HepG2 (cell line): ENCODE measurements around the gene SRCAP. TPM values are rescaled to one million over a fixed set of nuclear protein-coding genes. Genes with fewer than 3 reads are reported as not detected.

Experiments used
- ATAC-seq: fragments of 200-7000 bp; cut with Tn5 transposase; 3 replicates; pipeline ENCODE4 v1.9.1; 2020; ENCODE audit warnings: mild to moderate bottlenecking, moderate library complexity
- BruUV-seq: library from RNA; stranded (reverse); fragments of 400-500 nt; replicated peaks from 2 replicates; lab custom pipeline; 2021; lab: Mats Ljungman, UMichigan
- CTCF ChIA-PET: fragments of 300-600 bp; formaldehyde crosslinking; extraction: SDS; loops from one replicate; lab custom pipeline; 2021; ENCODE audit warnings: low total read pairs, inconsistent platforms, low intra/inter-chr PET ratio; lab: Yijun Ruan, JAX
- POLR2A ChIA-PET: fragments of 350-600 bp; sonication (Branson Sonifier 250); formaldehyde crosslinking; loops from one replicate; lab custom pipeline; 2020; ENCODE audit warnings: antibody characterized with exemption, inconsistent platforms; lab: Yijun Ruan, JAX
- DNase-seq: peaks from one replicate; pipeline ENCODE4 v3.0.0-alpha.2; 2015; ENCODE audit warnings: low spot score
- FAIRE-seq: peaks from 3 replicates; lab custom pipeline; 2011; peaks lifted over from hg19 to GRCh38; lab: Jason Lieb, UNC
- H2AFZ ChIP-seq: one replicate; pipeline ENCODE4 v1.6.1; 2011; ENCODE audit warnings: low read length, inconsistent platforms
- H3K27ac ChIP-seq: fragments of 300-600 bp; 3 replicates; pipeline ENCODE4 v1.8.0; 2011; ENCODE audit warnings: mixed run types, mild to moderate bottlenecking, mixed read lengths, low read length, inconsistent platforms; ENCODE audit not compliant: insufficient read depth; ENCODE audit errors: extremely low read length
- H3K27me3 ChIP-seq, 2 experiments: fragments of 200-600 bp in 1 of 2; 2 replicates in 1 of 2; 3 replicates in 1 of 2; pipeline versions ENCODE4 v1.6.0 to v1.8.0; 2011; ENCODE audit warnings: low read length in 2 of 2, mild to moderate bottlenecking in 2 of 2, moderate library complexity in 2 of 2, inconsistent platforms in 1 of 2; ENCODE audit not compliant: insufficient read depth in 2 of 2, control insufficient read depth in 1 of 2
- H3K36me3 ChIP-seq, 2 experiments: fragments of 200-600 bp in 1 of 2; replicated peaks in 1 of 2; 2 replicates in 1 of 2; 3 replicates in 1 of 2; pipeline versions ENCODE4 v1.5.1 to v1.8.0; 2011; ENCODE audit warnings: low read length in 2 of 2, inconsistent platforms in 1 of 2; ENCODE audit not compliant: insufficient read depth in 2 of 2, control insufficient read depth in 1 of 2
- H3K4me1 ChIP-seq: 2 replicates; pipeline ENCODE4 v1.5.1; 2012; ENCODE audit warnings: low read length, inconsistent platforms; ENCODE audit not compliant: insufficient read depth
- H3K4me2 ChIP-seq: 2 replicates; pipeline ENCODE4 v1.6.0; 2011; ENCODE audit warnings: low read depth, low read length, inconsistent platforms
- H3K4me3 ChIP-seq, 3 experiments: fragments of 200-600 bp in 1 of 3; sonication (generic), shearing (Covaris generic) in 1 of 3; replicated peaks in 1 of 3; 2 replicates each; pipeline ENCODE4 v1.5.1; 2011 to 2016; ENCODE audit warnings: low read length in 3 of 3, inconsistent platforms in 2 of 3, low read depth in 2 of 3, mild to moderate bottlenecking in 2 of 3, control low read depth in 1 of 3, mixed read lengths in 1 of 3; ENCODE audit not compliant: insufficient read depth in 1 of 3
- H3K79me2 ChIP-seq: one replicate; pipeline ENCODE4 v1.6.1; 2011; ENCODE audit warnings: low read length, inconsistent platforms; ENCODE audit not compliant: insufficient read depth
- H3K9ac ChIP-seq: 2 replicates; pipeline ENCODE4 v1.6.0; 2011; ENCODE audit warnings: mild to moderate bottlenecking, low read depth, low read length, inconsistent platforms; ENCODE audit not compliant: insufficient read depth
- H3K9me3 ChIP-seq: 2 replicates; pipeline ENCODE4 v1.5.1; 2012; ENCODE audit warnings: mild to moderate bottlenecking, low read length
- H4K20me1 ChIP-seq: 2 replicates; pipeline ENCODE4 v1.6.0; 2011; ENCODE audit warnings: inconsistent platforms, mild to moderate bottlenecking, low read length, moderate library complexity; ENCODE audit not compliant: insufficient read depth
- ELF1 ChIP-seq: sonication (generic); formaldehyde crosslinking; IDR thresholded peaks from 2 replicates; pipeline ENCODE4 v1.4.0; 2020; ENCODE audit warnings: missing genetic modification reagents
- FOXO4 ChIP-seq: sonication (generic); formaldehyde crosslinking; conservative IDR thresholded peaks from 2 replicates; pipeline ENCODE4 v1.8.1; 2023; ENCODE audit warnings: missing genetic modification reagents
- RFX3 ChIP-seq: IDR thresholded peaks from 2 replicates; pipeline ENCODE4 v1.6.1; 2016; ENCODE audit warnings: missing biosample characterization, missing genetic modification reagents
- ZBTB37 ChIP-seq: sonication (generic); formaldehyde crosslinking; IDR thresholded peaks from 2 replicates; pipeline ENCODE4 v1.4.0; 2020; ENCODE audit warnings: mild to moderate bottlenecking, missing genetic modification reagents
- WGBS: methylation state at CpG from one replicate; pipeline ENCODE4 v1.1.6; 2017; ENCODE audit warnings: low lambda C conversion rate; 5-methylcytosine and 5-hydroxymethylcytosine counted together
- in situ Hi-C: cut with HindIII; loops from 2 replicates; pipeline ENCODE4 v1.10.0; 2017; ENCODE audit warnings: low pct_unique_long_range_greater_than_20kb; ENCODE audit not compliant: extremely low pct_ligation_motif_present
- intact Hi-C: fragments of 100-400 bp; cut with micrococcal nuclease; formaldehyde crosslinking; loops from one replicate; pipeline ENCODE4 v1.10.0; 2022; ENCODE audit not compliant: unreplicated experiment
- polyA plus RNA-seq, 8 experiments: library from polyadenylated mRNA; depleted of rRNA in 3 of 8; stranded (reverse) in 7 of 8; unstranded in 1 of 8; fragments of >200 nt; fragmentation: Illumina TruSeq in 4 of 8; extraction: Trizol in 4 of 8; gene quantifications; 2 replicates each; pipeline versions ENCODE4 v1.2.1 to v1.2.3, GENCODE V29; 2011 to 2016; ENCODE audit warnings: low read depth in 4 of 8, missing spikeins in 1 of 8, mixed read lengths in 1 of 8; ENCODE audit not compliant: insufficient read depth in 1 of 8
- total RNA-seq, 5 experiments: library from RNA; depleted of rRNA; stranded (reverse); fragments of >200 nt; fragmentation: Illumina TruSeq; extraction: Trizol; gene quantifications; 2 replicates each; pipeline ENCODE4 v1.2.3, GENCODE V29; 2016; ENCODE audit warnings: low read depth in 1 of 5

The SRCAP gene
- total and polyA plus RNA-seq, 2 of the 13 experiments (the other 11 are each of a cell fraction or from before 2014, with no cell fraction given) = 4.9 to 9.0 TPM

GRCh38 chr16:30748634-30749445 lies 49.9 kb downstream of the SRCAP start (continued):
- TF ChIP-seq RFX3 = no peak
- peak; percentile 82; the same call in 1 of the 2 replicates for TF ChIP-seq ZBTB37 (CRISPR knock-in tag)

- no TSS peak for BruUV-seq
These were observed 51.2 kb downstream of the SRCAP start for GRCh38 chr16:30750201-30750600.

More at GRCh38 chr16:30750201-30750600, 51.2 kb downstream of the SRCAP start:
- ATAC-seq (no peak), DNase-seq (no peak), FAIRE-seq (no peak)
- POLR2A ChIA-PET = no interaction called here
- H3K9me3 ChIP-seq = no peaks in the 10 kb centered on the region
- H3K4me1 ChIP-seq = peaks cover 35% of the 10 kb centered on the region
- 91% methylated on average over 4 of the region's 4 CpGs for WGBS
- CTCF ChIA-PET = no interaction called here
- H3K79me2 ChIP-seq = peaks cover 16% of the 10 kb centered on the region
- no peak overlapping the region for H3K27ac ChIP-seq
- H3K9ac ChIP-seq = no peak overlapping the region
- TF ChIP-seq ELF1 (CRISPR knock-in tag) (no peak), FOXO4 (CRISPR knock-in tag) (0 out of 2 replicates have a peak, but pooled peaks have one; percentile 61)
- intact Hi-C loops = no loop called here
- H4K20me1 ChIP-seq = no peaks in the 10 kb centered on the region
- no peak overlapping the region for H3K4me3 ChIP-seq
- H3K36me3 ChIP-seq = peaks cover 17 to 38% of the 10 kb centered on the region in 2 experiments
- H3K27me3 ChIP-seq = no peaks in the 10 kb centered on the region
- H2AFZ ChIP-seq = no peak overlapping the region
- H3K4me2 ChIP-seq = no peak overlapping the region; the same call in 1 of the 2 replicates
- in situ Hi-C loops = no loop called here
